Stomach (tissue), 4 donors: Measurements from ENCODE around the gene HJURP.

Experiments
- CTCF ChIP-seq, 7 experiments: fragments of 450-650 bp in 4 of 7; fragments of 200-600 bp in 3 of 7; sonication (generic) in 3 of 7; IDR thresholded peaks; one replicate each; pipeline ENCODE4 v1.5.1; 2016 to 2019; ENCODE audit warnings: antibody characterized with exemption in 7 of 7, control low read depth in 2 of 7, mild to moderate bottlenecking in 1 of 7
- POLR2A ChIP-seq, 4 donors: fragments of 450-650 bp; IDR thresholded peaks; one replicate each; pipeline ENCODE4 v1.6.1; 2016; ENCODE audit warnings: antibody characterized with exemption in 4 of 4, control low read depth in 2 of 4, mild to moderate bottlenecking in 1 of 4, moderate library complexity in 1 of 4

- TF ChIP-seq POLR2A (IDR thresholded peaks at IDR 0.05), result no peak
- TF ChIP-seq CTCF (IDR thresholded peaks at IDR 0.05), result no peak
Measured at GRCh38 chr2:233820774-233821105, 33.6 kb downstream of the HJURP start.
